A549 treated with AZD9567 at 1 μM for 4 hours (cell line): ENCODE data around the gene CCDC40. TPM values are rescaled to one million over a fixed set of nuclear protein-coding genes. Genes with fewer than 3 reads are reported as not detected.

Experiments
- total RNA-seq: library from RNA; stranded (reverse); fragments of 200-300 nt; extraction: Qiagen RNA extraction; gene quantifications from 5 replicates; pipeline ENCODE4 v1.2.3, GENCODE V29; 2022; ENCODE audit not compliant: insufficient read depth

CCDC40 gene, protein sequence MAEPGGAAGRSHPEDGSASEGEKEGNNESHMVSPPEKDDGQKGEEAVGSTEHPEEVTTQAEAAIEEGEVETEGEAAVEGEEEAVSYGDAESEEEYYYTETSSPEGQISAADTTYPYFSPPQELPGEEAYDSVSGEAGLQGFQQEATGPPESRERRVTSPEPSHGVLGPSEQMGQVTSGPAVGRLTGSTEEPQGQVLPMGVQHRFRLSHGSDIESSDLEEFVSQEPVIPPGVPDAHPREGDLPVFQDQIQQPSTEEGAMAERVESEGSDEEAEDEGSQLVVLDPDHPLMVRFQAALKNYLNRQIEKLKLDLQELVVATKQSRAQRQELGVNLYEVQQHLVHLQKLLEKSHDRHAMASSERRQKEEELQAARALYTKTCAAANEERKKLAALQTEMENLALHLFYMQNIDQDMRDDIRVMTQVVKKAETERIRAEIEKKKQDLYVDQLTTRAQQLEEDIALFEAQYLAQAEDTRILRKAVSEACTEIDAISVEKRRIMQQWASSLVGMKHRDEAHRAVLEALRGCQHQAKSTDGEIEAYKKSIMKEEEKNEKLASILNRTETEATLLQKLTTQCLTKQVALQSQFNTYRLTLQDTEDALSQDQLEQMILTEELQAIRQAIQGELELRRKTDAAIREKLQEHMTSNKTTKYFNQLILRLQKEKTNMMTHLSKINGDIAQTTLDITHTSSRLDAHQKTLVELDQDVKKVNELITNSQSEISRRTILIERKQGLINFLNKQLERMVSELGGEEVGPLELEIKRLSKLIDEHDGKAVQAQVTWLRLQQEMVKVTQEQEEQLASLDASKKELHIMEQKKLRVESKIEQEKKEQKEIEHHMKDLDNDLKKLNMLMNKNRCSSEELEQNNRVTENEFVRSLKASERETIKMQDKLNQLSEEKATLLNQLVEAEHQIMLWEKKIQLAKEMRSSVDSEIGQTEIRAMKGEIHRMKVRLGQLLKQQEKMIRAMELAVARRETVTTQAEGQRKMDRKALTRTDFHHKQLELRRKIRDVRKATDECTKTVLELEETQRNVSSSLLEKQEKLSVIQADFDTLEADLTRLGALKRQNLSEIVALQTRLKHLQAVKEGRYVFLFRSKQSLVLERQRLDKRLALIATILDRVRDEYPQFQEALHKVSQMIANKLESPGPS
- total RNA-seq = 6.2 to 9.6 TPM (median 6.9 TPM) in 5 replicates

DNA sequence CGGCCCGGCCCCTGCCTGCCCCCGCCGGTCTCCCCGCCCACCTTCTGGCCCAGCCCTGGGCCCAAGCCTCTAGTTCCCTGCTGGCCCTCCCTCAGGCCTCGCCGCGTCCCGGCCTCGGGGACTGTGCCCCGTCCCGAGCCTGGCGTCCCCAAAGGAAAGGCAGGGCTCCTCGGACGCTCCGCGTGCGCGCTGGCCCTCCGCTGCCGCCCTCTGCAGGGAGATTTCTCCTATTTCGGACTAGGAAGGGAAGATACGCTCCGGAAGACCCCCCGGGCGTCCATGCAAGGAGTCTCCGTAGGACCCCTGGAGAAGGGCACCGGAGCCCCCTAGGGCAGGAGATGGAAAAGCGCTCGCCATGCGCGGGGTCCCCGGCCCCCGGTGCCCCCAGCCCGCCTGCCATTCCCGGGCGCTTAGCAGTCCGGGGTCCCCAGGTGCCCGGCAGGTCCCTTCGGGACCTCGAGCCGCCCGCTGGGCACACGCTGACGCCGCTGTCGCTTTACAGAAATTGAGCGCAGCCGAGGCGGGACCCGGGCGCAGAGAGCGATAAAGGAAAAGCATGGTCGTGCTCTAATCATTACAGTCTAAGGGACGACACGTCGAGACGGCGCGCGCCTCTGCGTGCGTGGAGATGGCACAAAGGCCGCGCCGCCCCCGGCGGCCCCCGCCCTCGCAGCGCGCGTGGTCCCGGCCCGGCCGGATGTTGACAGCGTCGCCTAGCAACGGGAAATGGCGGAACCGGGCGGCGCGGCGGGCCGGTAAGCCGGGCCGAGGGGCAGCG, at the start of gene CCDC40:
Gene CCDC40, plus strand, starts transcription at position 706 of the 778 bp plus-strand sequence. Its CDS starts 21 bp downstream, at position 727.

DNA sequence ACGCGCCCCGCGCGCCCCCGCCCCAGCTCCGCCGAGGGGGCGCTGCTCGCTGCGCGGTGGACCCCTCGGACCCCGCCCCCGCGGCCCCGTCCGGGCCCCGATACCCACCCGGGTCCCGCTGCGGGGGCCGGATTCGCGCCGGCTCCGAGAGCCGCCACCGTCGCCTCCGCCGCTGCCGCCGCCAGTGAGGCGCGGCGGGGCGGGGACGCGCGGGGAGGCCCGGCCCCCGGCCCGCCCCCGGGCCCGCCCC, 830 bp upstream of the CCDC40 start, which contains the start of gene TBC1D16:
Gene TBC1D16, minus strand, starts transcription at position 186 of the 250 bp plus-strand sequence. CDS start 22,325 bp downstream, outside the sequence.

DNA sequence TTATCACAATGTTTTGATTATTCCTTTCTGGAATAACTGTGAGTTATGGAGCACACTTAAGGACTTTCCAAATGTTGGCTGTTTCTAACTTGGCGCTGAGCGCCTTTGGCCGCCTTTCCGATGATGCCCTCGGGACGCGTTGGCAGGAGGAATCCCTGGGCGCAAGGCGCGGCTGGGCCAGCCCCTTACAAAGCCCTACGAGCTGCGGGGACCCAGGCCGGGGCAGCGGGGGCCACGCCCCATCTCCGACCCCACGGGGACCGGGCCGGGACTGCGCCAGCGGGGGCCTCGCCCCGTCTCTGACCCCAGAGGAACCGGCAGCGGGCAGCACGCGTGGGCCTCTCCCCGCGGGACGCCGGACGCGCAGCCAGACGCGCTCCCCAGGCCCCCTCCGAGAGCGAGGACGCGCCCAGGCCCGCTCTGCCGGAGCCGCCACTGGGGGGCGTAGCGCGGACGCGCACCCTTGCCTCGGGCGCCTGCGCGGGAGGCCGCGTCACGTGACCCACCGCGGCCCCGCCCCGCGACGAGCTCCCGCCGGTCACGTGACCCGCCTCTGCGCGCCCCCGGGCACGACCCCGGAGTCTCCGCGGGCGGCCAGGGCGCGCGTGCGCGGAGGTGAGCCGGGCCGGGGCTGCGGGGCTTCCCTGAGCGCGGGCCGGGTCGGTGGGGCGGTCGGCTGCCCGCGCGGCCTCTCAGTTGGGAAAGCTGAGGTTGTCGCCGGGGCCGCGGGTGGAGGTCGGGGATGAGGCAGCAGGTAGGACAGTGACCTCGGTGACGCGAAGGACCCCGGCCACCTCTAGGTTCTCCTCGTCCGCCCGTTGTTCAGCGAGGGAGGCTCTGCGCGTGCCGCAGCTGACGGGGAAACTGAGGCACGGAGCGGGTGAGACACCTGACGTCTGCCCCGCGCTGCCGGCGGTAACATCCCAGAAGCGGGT, 64.8 kb downstream of the CCDC40 start, which contains the start of gene GAA:
Gene GAA, plus strand, starts transcription at position 571 of the 935 bp plus-strand sequence. CDS start 3,006 bp downstream, outside the sequence.

DNA sequence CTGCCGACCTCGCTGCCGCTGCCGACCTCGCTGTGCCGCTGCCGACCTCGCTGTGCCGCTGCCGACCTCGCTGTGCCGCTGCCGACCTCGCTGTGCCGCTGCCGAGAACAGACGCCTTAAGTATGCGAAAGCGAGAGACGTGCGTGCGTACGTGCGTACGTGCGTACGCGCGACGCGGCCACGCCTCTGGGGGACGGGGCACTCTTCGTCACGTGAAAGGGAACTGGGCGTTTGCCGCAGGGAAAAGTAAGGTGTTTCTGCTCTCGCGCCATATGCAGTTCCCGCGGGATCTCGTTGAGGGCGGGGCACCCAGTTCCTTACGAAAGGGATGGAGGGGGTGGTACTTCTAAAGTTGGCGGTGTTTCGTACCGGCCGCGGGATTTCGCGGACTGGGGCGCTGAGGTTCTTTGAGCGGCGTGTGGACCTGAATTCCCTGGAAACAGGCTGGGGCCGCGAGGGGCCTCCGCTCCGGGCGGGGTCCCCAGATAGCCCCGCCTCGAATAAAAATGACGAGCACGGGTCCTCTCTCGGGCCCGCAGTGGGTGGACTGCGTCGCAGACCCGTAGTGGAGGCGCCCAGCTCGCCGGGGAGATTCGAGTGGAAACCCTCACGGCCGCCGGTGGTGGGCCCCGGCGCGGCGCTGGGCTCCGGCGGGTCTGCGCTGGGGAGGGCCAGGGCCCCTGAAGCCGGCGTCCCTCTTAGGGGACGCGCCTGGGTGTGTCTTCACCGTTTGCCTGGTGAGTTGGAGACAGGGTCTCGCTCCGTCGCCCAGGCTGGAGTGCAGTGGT, 110.8 kb downstream of the CCDC40 start, which contains the start of gene EIF4A3:
Gene EIF4A3, minus strand, starts transcription at position 94 of the 788 bp plus-strand sequence. CDS start 167 bp downstream, outside the sequence.

Other genes starting within 250 kb of the CCDC40 start
- 9.4 to 18.7 TPM (median 18.0 TPM) in 5 replicates for gene CBX8, start 239.6 kb upstream of the CCDC40 start, total RNA-seq
- gene CBX4, start 197.2 kb upstream of the CCDC40 start, total RNA-seq = 28.8 to 40.0 TPM (median 36.2 TPM) in 5 replicates
- gene TBC1D16, start 770 bp upstream of the CCDC40 start, total RNA-seq = 8.8 to 14.0 TPM (median 12.7 TPM) in 5 replicates
- gene GAA, start 64.9 kb downstream of the CCDC40 start, total RNA-seq = 49.8 to 60.2 TPM (median 58.5 TPM) in 5 replicates
- 217 to 229 TPM (median 225 TPM) in 5 replicates for gene EIF4A3, start 110.5 kb downstream of the CCDC40 start, total RNA-seq
- gene CARD14, start 133.4 kb downstream of the CCDC40 start, total RNA-seq = 0.09 to 0.29 TPM (median 0.20 TPM) in 4 of 5 replicates, not detected in the other
- gene SGSH, start 183.7 kb downstream of the CCDC40 start, total RNA-seq = 22.0 to 31.1 TPM (median 29.3 TPM) in 5 replicates
- 12.4 to 18.9 TPM (median 15.7 TPM) in 5 replicates for gene SLC26A11, start 183.8 kb downstream of the CCDC40 start, total RNA-seq
- gene RNF213, start 224.2 kb downstream of the CCDC40 start, total RNA-seq = 52.4 to 82.7 TPM (median 56.1 TPM) in 5 replicates